Nucleus accumbens (tissue), 56 donors: ENCODE results near the gene FKBP7.
"Not testable (repeated sequence)": the region's sequence is repeated elsewhere in the genome, so short reads cannot be mapped to it uniquely, and the experiment has no call there.

Experiments used
- DNase-seq, 56 donors: peaks; one replicate each; lab custom pipeline; 2025; lab: John Stamatoyannopoulos, UW

FKBP7 gene

GRCh38 chr2:178491612-178492011, 13.2 kb upstream of the FKBP7 start:
- no peak for DNase-seq

- DNase-seq: no peak
These were observed 7.0 kb upstream of the FKBP7 start for GRCh38 chr2:178485356-178485755.

- peak in 25 of 56 donors; percentile 1 to 82 (median 7) for DNase-seq
These were observed 6.0 kb upstream of the FKBP7 start for GRCh38 chr2:178484245-178485041.

GRCh38 chr2:178482437-178482836, 4.0 kb upstream of the FKBP7 start:
- no peak for DNase-seq

DNA sequence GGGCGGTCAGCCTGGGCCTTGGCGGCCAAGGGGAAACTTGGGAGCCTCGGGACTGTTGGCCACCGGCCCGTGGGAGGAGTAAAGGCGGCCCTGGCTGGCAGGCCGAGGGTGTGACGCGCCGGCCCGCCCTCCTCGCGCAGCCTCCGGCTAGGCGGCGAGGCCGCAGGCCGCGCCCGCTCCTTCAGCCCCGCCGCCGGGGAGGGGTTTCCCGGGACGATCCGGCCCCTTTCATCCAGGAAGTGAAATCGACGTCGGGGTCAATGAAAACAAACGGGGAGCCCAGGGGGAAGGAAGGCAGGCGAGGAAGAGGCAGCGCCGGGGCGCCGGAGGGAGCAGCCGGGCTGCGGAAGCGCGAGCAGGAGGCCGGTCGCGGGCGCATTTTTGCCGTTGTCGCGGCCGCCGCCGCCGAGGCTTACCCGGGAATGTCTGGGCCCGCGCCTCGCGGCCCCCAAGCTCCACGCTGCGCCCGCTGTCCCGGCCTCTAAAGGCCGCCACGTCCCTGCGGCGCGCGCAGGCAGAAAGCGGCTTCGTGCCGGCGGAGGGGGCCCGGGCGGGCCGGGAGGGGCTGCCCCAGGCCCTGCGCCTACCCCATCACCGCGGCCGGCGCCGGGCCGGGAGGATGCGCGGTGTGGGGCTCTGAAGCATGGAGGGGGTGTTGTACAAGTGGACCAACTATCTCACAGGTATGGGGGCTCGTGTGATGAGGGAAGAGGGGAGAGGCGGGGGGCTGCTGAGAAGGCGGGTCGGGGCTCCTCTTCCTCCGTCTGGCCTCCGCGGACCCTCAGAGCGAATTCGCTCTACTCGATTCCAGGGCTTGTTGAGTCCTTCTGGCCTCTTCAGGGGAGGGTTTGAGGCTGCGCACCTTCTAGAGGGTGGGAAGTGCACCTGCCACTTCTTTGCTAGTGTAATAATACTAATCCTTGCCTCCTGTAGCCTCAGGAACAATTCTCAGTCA, 2.1 kb upstream of the FKBP7 start, which contains the start of gene PLEKHA3:
TSS of gene PLEKHA3 (plus strand) at position 231 of the 955 bp plus-strand sequence. CDS start at position 644, 413 bp downstream.
- DNase-seq: peak in 55 of 56 donors; percentile 59 to 97 (median 89)

GRCh38 chr2:178479758-178480226, 1.4 kb upstream of the FKBP7 start:
- DNase-seq: peak in 2 of 56 donors; percentile 22 to 26

DNA sequence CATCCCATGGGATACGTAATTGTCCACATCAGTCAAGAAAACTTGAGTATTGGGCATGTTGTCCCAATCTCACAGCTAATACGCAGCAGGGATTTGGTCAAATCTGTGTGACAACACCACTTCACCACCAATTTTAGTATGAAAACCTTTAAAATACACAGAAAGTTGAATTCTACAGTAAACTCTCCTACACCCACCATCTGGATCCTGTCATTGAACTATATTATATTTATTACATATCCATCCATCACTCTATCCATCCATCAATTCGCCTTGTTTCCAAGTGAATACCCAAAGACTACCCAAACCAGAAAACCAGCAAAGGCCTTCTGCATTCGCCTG, 846 bp upstream of the FKBP7 start:
- no peak for DNase-seq

DNA sequence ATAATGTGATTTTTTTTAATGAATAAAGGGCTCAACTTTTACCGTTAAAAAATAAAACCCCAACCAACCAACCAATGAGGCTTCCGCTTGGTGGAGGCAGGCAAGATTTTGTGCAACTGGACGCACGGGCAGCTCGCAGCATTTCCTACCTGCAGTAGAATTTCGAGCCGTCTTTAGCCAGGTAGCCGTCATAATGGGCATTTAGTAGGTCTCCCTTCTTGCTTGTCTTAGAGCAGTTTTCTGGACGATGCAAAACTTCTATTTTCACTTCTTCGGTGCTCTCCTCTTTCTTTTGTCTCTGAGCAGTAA, 316 bp downstream of the FKBP7 start:
- peak in 6 of 56 donors; percentile 7 to 45 (median 26) for DNase-seq

DNA sequence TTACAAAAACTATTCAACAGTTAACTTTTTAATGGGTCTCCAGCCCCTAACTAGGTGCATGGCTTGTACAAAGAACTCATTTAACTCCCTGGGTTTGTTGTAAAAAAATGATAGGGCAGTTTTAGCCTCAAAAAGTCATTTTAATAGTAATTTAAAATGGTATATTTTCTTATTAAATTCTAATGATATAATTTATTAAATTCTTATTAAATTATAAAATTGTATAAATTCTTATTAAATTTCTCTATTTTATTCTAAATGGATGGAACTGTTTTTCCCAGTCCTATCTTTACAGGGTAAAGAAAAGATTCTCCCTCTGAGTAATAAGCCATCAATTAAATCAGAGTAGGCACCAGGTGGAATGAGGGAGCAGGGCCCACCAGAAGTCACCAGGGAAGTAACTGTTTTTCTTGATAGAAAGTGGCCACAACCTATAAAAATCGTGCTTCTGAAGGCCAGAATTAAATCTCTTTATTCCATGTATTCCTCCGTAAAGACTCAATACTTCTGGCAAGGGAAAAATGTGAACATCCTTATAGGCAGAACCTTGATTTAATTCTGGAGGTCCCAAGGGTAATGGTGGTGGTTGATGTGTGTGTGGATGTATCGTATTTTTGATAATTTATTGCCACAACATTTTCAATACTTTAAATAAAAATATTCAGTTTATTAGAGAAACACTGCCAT, 814 bp downstream of the FKBP7 start:
- no peak for DNase-seq

GRCh38 chr2:178476477-178476876, 1.9 kb downstream of the FKBP7 start:
- DNase-seq: no peak

- no peak for DNase-seq
These were observed 3.8 kb downstream of the FKBP7 start for GRCh38 chr2:178474560-178474959.

- DNase-seq: no peak
These were observed 4.5 kb downstream of the FKBP7 start for GRCh38 chr2:178473931-178474330.

DNA sequence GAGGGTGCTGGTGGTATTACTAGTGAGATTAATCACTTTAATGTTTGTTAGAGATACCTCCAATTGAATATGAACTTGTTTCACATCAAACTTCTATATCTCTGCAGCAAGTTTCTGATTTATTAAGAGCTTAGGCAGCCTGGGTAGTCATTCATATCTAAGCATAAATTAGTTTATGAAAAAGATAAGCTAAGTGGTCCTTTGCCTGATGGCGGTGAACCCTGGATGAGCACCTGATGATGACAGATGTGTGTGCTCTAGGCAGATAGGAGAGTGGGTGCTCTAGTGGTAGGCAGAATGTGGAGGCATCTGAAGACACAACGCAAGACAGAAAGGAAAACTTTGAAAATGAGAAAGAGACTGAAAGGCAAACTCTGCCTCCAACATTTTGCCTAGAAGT, 5.0 kb downstream of the FKBP7 start:
- no peak for DNase-seq

GRCh38 chr2:178471313-178471712, 7.1 kb downstream of the FKBP7 start:
- DNase-seq: not testable (repeated sequence)

- no peak for DNase-seq
These were observed 9.1 kb downstream of the FKBP7 start for GRCh38 chr2:178469219-178469849.

DNA sequence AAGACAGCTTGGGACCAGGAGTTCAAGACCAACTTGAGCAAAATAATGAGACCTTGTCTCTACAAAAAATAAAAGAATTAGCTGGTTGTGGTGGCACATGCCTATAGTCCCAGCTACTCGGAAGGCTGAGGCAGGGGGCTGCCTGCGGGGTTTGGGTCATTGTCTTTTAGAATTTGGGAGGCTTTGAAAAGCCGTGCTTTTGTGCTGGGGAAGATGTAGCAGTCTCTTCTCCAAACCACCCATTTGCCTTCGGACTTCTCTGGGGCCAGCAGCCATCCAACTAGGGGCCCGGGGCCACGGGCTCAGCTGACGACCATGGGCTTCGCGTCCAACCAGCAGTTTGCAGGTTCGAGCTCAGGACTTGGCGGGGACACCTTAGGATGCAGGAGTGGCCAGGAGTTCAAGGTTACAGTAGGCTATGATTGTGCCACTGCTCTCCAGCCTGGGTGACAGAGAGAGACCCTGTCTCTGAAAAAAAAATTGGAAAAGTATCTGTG, 21.0 kb downstream of the FKBP7 start:
- no peak for DNase-seq

DNA sequence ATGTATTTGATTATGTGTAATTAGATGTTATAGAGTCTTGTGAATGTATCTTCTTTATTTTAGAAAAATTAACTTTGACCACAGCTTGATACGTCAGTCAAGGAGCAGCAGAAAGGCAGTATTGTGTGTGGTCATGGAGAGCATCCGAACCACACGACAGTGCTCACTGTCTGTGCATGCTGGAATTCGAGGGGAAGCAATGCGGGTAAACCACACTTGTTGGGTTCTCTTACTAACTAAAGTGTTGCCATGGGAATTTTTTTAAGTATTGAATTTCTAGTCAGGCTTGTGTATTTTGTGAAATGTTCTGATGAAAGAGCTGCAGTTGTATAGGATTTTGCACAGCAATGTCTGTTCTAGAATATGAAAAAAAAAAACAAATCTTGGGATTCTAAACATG, 22.5 kb downstream of the FKBP7 start:
- DNase-seq: no peak

- DNase-seq: no peak
These were observed 25.5 kb downstream of the FKBP7 start for GRCh38 chr2:178452870-178453269.

DNA sequence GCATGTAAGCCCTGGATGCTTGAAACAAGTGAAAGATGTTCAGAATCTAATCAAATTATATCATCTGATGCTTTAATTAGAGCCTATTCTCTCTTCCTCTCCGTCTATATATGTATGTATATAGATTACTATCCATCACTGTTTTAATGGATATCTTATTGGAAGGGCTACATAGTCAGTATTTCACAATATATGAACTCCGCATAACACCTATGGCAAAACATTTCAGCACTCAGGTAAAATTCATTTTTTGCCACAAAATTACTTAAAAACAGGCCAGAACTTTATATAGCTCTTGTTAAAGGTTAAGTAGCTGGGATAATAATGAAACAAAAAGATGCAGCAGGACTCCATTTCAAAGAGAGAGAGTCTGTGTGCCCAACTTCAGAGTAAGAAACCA, 26.1 kb downstream of the FKBP7 start:
- no peak for DNase-seq
